ENCODE data around the gene PTGER1. TPM values are rescaled to one million over a fixed set of nuclear protein-coding genes. Genes with fewer than 3 reads are reported as not detected.

PTGER1 gene
- total and polyA plus RNA-seq, 2 of the 8 experiments (the other 6 are each of a cell fraction or from before 2014, with no cell fraction given) = 0.20 to 0.41 TPM

GRCh38 chr19:14514215-14514863 is 39.2 kb upstream of the PTGER1 start:
- H3K4me2 ChIP-seq (ENCODE audit: insufficient read depth in 1 of 2, low read depth in 2 of 2, low read length in 2 of 2) = no peak overlapping the region

More at GRCh38 chr19:14514215-14514863, 39.2 kb upstream of the PTGER1 start:
- peaks cover 14% of the 10 kb centered on the region for H3K79me1 ChIP-seq (ENCODE audit: low read depth, low read length)
- H3K23ac ChIP-seq (ENCODE audit: insufficient read length) = no peak overlapping the region
- FAIRE-seq (no peak), DNase-seq (ENCODE audit: low read depth in 1 of 2, low spot score in 2 of 2) (no peak)
- H2BK20ac ChIP-seq (ENCODE audit: low read length) = no peak overlapping the region
- H3K9me3 ChIP-seq (ENCODE audit: insufficient read depth in 2 of 2, low read depth in 1 of 2, low read length in 1 of 2) = no peaks in the 10 kb centered on the region
- 96% methylated on average over 8 of the region's 8 CpGs; no CpG with 5 or more reads in 1 of the 2 experiments for WGBS, 2 experiments (ENCODE audit: extremely low coverage in 1 of 2, insufficient coverage in 1 of 2, insufficient read length in 1 of 2, insufficient replicate concordance in 2 of 2, low coverage in 1 of 2, low lambda C conversion rate in 2 of 2, missing lambda C conversion rate in 1 of 2)
- no peak overlapping the region for H3K14ac ChIP-seq (ENCODE audit: insufficient read length)
- no peak overlapping the region for H2AFZ ChIP-seq (ENCODE audit: low read length)
- H3K79me2 ChIP-seq (ENCODE audit: control insufficient read depth in 1 of 2, insufficient read depth in 2 of 2, low read length in 2 of 2) = peaks cover 7 to 24% of the 10 kb centered on the region in 2 experiments; a peak in 3 of 4 replicates
- no peak overlapping the region for H3K9ac ChIP-seq (replicated peaks in 1 of 4; ENCODE audit: extremely low read depth in 1 of 4, low read depth in 3 of 4, low read length in 3 of 4)
- POLR2A ChIA-PET (ENCODE audit: partially characterized antibody) = interaction anchor here (1.2 to 2.4 kb wide), 3 partner anchors 9 to 21 kb away, joined by 4 to 10 read pairs (median 5); no protein-coding TSS in a partner anchor
- H3K27me3 ChIP-seq (replicated peaks in 1 of 4; ENCODE audit: control insufficient read depth in 3 of 4, extremely low read depth in 1 of 4, insufficient read depth in 3 of 4, low read length in 3 of 4) = no peaks in the 10 kb centered on the region
- CTCF ChIA-PET (ENCODE audit: partially characterized antibody) = interaction anchor here (1.0 to 2.1 kb wide), 2 partner anchors 10 to 42 kb away, joined by 3 to 14 read pairs; no protein-coding TSS in a partner anchor
- no peak for TF ChIP-seq CREB1 (IDR thresholded peaks at IDR 0.05)
- no peak for TF ChIP-seq RFX5 (IDR thresholded peaks at IDR 0.05; ENCODE audit: borderline replicate concordance, low read depth, low read length)
- no peak for TF ChIP-seq CBX5 (IDR thresholded peaks at IDR 0.05; ENCODE audit: low read depth, low read length)
- TF ChIP-seq MAFK (IDR thresholded peaks at IDR 0.05; ENCODE audit: low read depth, low read length) = no peak
- no peak for TF ChIP-seq ZNF274 (IDR thresholded peaks at IDR 0.05; ENCODE audit: borderline replicate concordance, extremely low read depth, low read length)
- TF ChIP-seq POLR2AphosphoS5 (IDR thresholded peaks at IDR 0.05; ENCODE audit: low read depth, low read length) = peak; percentile 20; the same call in 1 of the 2 replicates
- TF ChIP-seq RNF2 (IDR thresholded peaks at IDR 0.05; ENCODE audit: borderline replicate concordance, low read depth, low read length, missing control alignments, poor library complexity, severe bottlenecking) = no peak
- no peak overlapping the region for H4K5ac ChIP-seq (ENCODE audit: insufficient read length, low read depth, low read length)
- peaks cover 3% of the 10 kb centered on the region; the same call in 1 of the 2 replicates for H3K23me2 ChIP-seq (ENCODE audit: low read depth, low read length)
- peaks cover 0 to 8% (median 4%) of the 10 kb centered on the region in 4 experiments; a peak in 3 of 7 replicates for H3K4me1 ChIP-seq (replicated peaks in 1 of 4; ENCODE audit: control insufficient read depth in 3 of 4, insufficient read depth in 4 of 4, low read length in 3 of 4)
- no peak overlapping the region for H3K18ac ChIP-seq (ENCODE audit: extremely low read depth, low read length)
- no peak overlapping the region for H2BK120ac ChIP-seq (replicated peaks; ENCODE audit: low read depth, low read length)
- H3K27ac ChIP-seq (ENCODE audit: low read depth, low read length) = no peak overlapping the region
- no peak overlapping the region for H2BK5ac ChIP-seq (ENCODE audit: low read depth, low read length)
- H4K91ac ChIP-seq (replicated peaks; ENCODE audit: insufficient read length, low read length) = no peak overlapping the region
- H4K8ac ChIP-seq (ENCODE audit: extremely low read depth, insufficient read depth, low read length) = no peak overlapping the region; the same call in 1 of the 2 replicates
- no peak overlapping the region for H3K4me3 ChIP-seq (ENCODE audit: extremely low read depth in 1 of 4, insufficient read depth in 2 of 4, low read depth in 3 of 4, low read length in 4 of 4)
- no peak overlapping the region for H3K56ac ChIP-seq (replicated peaks; ENCODE audit: insufficient read length, low read depth, low read length)
- H2BK15ac ChIP-seq (ENCODE audit: low read length) = no peak overlapping the region
- H3K4ac ChIP-seq (replicated peaks; ENCODE audit: insufficient read length, low read depth, low read length) = no peak overlapping the region
- H4K20me1 ChIP-seq (replicated peaks in 1 of 2; ENCODE audit: control insufficient read depth in 1 of 2, insufficient read depth in 2 of 2, low read length in 2 of 2) = peaks cover 7 to 24% of the 10 kb centered on the region in 2 experiments
- H3K36me3 ChIP-seq (ENCODE audit: control insufficient read depth in 2 of 4, insufficient read depth in 4 of 4, low read length in 3 of 4) = peaks cover 10 to 28% (median 17%) of the 10 kb centered on the region in 4 experiments
- H2BK12ac ChIP-seq (ENCODE audit: low read depth, low read length) = no peak overlapping the region
- H2AK5ac ChIP-seq (ENCODE audit: low read depth, low read length) = no peak overlapping the region
